Lower lobe of right lung (tissue), 2 donors: Measurements from ENCODE around the gene CHCHD5. TPM values are rescaled to one million over a fixed set of nuclear protein-coding genes. Genes with fewer than 3 reads are reported as not detected.

Experiments used
- ATAC-seq, 2 donors: fragments of 200-7000 bp; cut with Tn5 transposase; one replicate each; pipeline ENCODE4 v1.9.1; 2020 to 2022; ENCODE audit warnings: mild to moderate bottlenecking in 2 of 2, moderate library complexity in 2 of 2
- DNase-seq: peaks from one replicate; pipeline ENCODE4 v3.0.0-alpha.2; 2020
- H3K27ac ChIP-seq: fragments of 200-600 bp; one replicate; pipeline ENCODE4 v1.8.0; 2022
- H3K27me3 ChIP-seq: fragments of 200-600 bp; one replicate; pipeline ENCODE4 v1.8.0; 2022; ENCODE audit warnings: low read depth
- H3K36me3 ChIP-seq: fragments of 200-600 bp; one replicate; pipeline ENCODE4 v1.8.0; 2022; ENCODE audit warnings: mild to moderate bottlenecking
- H3K4me1 ChIP-seq: fragments of 200-600 bp; one replicate; pipeline ENCODE4 v1.8.0; 2022
- H3K4me3 ChIP-seq: fragments of 200-600 bp; one replicate; pipeline ENCODE4 v1.8.0; 2022; ENCODE audit warnings: mild to moderate bottlenecking
- H3K9me3 ChIP-seq: fragments of 200-600 bp; one replicate; pipeline ENCODE4 v1.8.0; 2022
- CTCF ChIP-seq: fragments of 200-600 bp; IDR thresholded peaks from one replicate; pipeline ENCODE4 v1.8.0; 2022; ENCODE audit warnings: antibody characterized with exemption, mild to moderate bottlenecking
- intact Hi-C: fragments of 100-400 bp; cut with DNase I; formaldehyde crosslinking; loops from one replicate; pipeline ENCODE4 v1.11.0; 2022
- total RNA-seq: library from RNA; stranded (reverse); fragmentation: NEBNext Ultra II Directional; extraction: Animal tissue kit (Norgen Biotek cat#: 25700); gene quantifications from one replicate; pipeline ENCODE4 v1.2.1, GENCODE V29; 2021
- donor health status: DM: no; HTN: yes; CAD: no; lungs with severe emphysema.

CHCHD5 gene
- total RNA-seq, 1 donor from 2014 or later, result 23.0 TPM

- intact Hi-C loops, result loop anchor here (10.0 kb wide), 1 partner anchor 63 kb away; no protein-coding TSS in a partner anchor
- ATAC-seq (no peak), DNase-seq (no peak)
- no peaks in the 10 kb centered on the region for H3K27me3 ChIP-seq
- no peaks in the 10 kb centered on the region for H3K9me3 ChIP-seq
- no peak overlapping the region for H3K4me3 ChIP-seq
- peaks cover 9% of the 10 kb centered on the region for H3K4me1 ChIP-seq
- H3K27ac ChIP-seq, result no peak overlapping the region
- H3K36me3 ChIP-seq, result no peaks in the 10 kb centered on the region
- TF ChIP-seq CTCF, result no peak
Measured at GRCh38 chr2:112621790-112622527, 37.5 kb downstream of the CHCHD5 start.

- Histone ChIP-seq H3K4me1 (peaks cover 14% of the 10 kb centered on the region), H3K36me3 (no peaks in the 10 kb centered on the region), H3K27me3 (no peaks in the 10 kb centered on the region), H3K4me3 (no peak overlapping the region), H3K9me3 (no peaks in the 10 kb centered on the region), H3K27ac (no peak overlapping the region)
- no peak for TF ChIP-seq CTCF
- DNase-seq (no peak), ATAC-seq (no peak)
- intact Hi-C loops, result loop anchor here (10.0 kb wide), 1 partner anchor 62 kb away; no protein-coding TSS in a partner anchor
Measured at GRCh38 chr2:112622528-112622849, 38.1 kb downstream of the CHCHD5 start.

GRCh38 chr2:112623913-112624777, 39.7 kb downstream of the CHCHD5 start:
- Histone ChIP-seq H3K36me3 (no peaks in the 10 kb centered on the region), H3K27ac (no peak overlapping the region), H3K4me1 (peaks cover 21% of the 10 kb centered on the region), H3K4me3 (no peak overlapping the region), H3K9me3 (no peaks in the 10 kb centered on the region), H3K27me3 (no peaks in the 10 kb centered on the region)
- no peak for DNase-seq
- TF ChIP-seq CTCF, result no peak
- intact Hi-C loops, result loop anchor here (10.0 kb wide), 1 partner anchor 61 kb away; no protein-coding TSS in a partner anchor
- ATAC-seq, result peak; percentile 35 to 43

GRCh38 chr2:112625474-112626114, 41.2 kb downstream of the CHCHD5 start:
- Histone ChIP-seq H3K27ac (peak overlapping the region; percentile 28), H3K4me1 (peaks cover 28% of the 10 kb centered on the region), H3K27me3 (no peaks in the 10 kb centered on the region), H3K9me3 (no peaks in the 10 kb centered on the region), H3K4me3 (no peak overlapping the region), H3K36me3 (no peaks in the 10 kb centered on the region)
- TF ChIP-seq CTCF, result no peak
- DNase-seq, result no peak
- intact Hi-C loops, result loop anchor here (10.0 kb wide), 1 partner anchor 59 kb away; no protein-coding TSS in a partner anchor
- ATAC-seq, result no peak

GRCh38 chr2:112626604-112627059, 42.2 kb downstream of the CHCHD5 start:
- DNase-seq (peak; percentile 72), ATAC-seq (peak; percentile 83 to 84)
- Histone ChIP-seq H3K4me3 (peak overlapping the region; percentile 12), H3K4me1 (peaks cover 38% of the 10 kb centered on the region), H3K27me3 (no peaks in the 10 kb centered on the region), H3K36me3 (no peaks in the 10 kb centered on the region), H3K9me3 (no peaks in the 10 kb centered on the region), H3K27ac (peak overlapping the region; percentile 76)
- TF ChIP-seq CTCF, result peak; percentile 84
- intact Hi-C loops, result loop anchor here (10.0 kb wide), 1 partner anchor 58 kb away; no protein-coding TSS in a partner anchor
